Astrocyte (in vitro differentiated cells and primary cell): ENCODE data around the gene CREB1.

ENCODE experiments used
- EZH2 ChIP-seq: IDR thresholded peaks from 2 replicates; pipeline ENCODE4 v1.6.1; 2012; ENCODE audit warnings: mild to moderate bottlenecking, low read length, inconsistent platforms; ENCODE audit not compliant: insufficient read depth
- TF ChIP-seq, protein P1 (sequence below): IDR thresholded peaks from 2 replicates; pipeline ENCODE4 v1.5.1; 2011; ENCODE audit warnings: low read depth, mild to moderate bottlenecking, inconsistent platforms, low read length, moderate library complexity; ENCODE audit not compliant: insufficient read depth

DNA sequence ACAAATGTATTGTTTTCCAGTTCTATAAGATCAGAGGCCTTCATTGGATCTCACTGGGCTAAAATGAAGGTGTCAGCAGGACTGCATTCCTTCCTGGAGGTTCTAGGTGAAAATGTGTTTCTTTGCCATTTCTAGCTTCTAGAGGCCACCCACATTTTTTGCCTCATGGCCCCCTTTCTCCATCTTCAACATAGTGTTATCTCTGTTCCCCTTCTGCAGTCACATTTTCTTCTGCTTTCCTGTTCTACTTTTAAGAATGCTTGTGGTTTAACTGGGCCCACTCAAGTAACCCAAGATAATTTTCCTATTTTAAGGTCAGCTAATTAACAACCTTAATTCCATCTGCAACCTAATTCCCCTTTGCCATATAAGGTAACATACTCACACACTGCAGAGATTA, 59.4 kb downstream of the CREB1 start:
- TF ChIP-seq, protein P1, sequence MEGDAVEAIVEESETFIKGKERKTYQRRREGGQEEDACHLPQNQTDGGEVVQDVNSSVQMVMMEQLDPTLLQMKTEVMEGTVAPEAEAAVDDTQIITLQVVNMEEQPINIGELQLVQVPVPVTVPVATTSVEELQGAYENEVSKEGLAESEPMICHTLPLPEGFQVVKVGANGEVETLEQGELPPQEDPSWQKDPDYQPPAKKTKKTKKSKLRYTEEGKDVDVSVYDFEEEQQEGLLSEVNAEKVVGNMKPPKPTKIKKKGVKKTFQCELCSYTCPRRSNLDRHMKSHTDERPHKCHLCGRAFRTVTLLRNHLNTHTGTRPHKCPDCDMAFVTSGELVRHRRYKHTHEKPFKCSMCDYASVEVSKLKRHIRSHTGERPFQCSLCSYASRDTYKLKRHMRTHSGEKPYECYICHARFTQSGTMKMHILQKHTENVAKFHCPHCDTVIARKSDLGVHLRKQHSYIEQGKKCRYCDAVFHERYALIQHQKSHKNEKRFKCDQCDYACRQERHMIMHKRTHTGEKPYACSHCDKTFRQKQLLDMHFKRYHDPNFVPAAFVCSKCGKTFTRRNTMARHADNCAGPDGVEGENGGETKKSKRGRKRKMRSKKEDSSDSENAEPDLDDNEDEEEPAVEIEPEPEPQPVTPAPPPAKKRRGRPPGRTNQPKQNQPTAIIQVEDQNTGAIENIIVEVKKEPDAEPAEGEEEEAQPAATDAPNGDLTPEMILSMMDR: no peak
- no peak for TF ChIP-seq EZH2
